WTC11 (cell line): ENCODE results near the gene DCAF11. TPM values are rescaled to one million over a fixed set of nuclear protein-coding genes. Genes with fewer than 3 reads are reported as not detected.

Experiments
- ATAC-seq: fragments of 200-7000 bp; cut with Tn5 transposase; 2 replicates; pipeline ENCODE4 v1.10.0; 2021; ENCODE audit warnings: mild to moderate bottlenecking, moderate library complexity
- CTCF ChIA-PET: fragments of 300-600 bp; sonication (Branson Sonifier 250); formaldehyde crosslinking; loops from one replicate; lab custom pipeline; 2021; ENCODE audit warnings: antibody characterized with exemption; lab: Charles Lee
- POLR2A ChIA-PET: fragments of 350-600 bp; sonication (Branson Sonifier 250); formaldehyde crosslinking; loops from one replicate; lab custom pipeline; 2021; ENCODE audit warnings: antibody characterized with exemption; lab: Charles Lee
- DNase-seq: peaks from one replicate; pipeline ENCODE4 v3.0.0; 2021; ENCODE audit warnings: low spot score
- H3K27ac Mint-ChIP-seq: 2 replicates; pipeline ENCODE4 v1.8.0; 2021; ENCODE audit warnings: mixed read lengths
- H3K27me3 Mint-ChIP-seq: 2 replicates; pipeline ENCODE4 v1.8.0; 2021; ENCODE audit warnings: low read depth, mild to moderate bottlenecking, moderate library complexity, mixed read lengths
- H3K36me3 Mint-ChIP-seq: 2 replicates; pipeline ENCODE4 v1.8.0; 2021; ENCODE audit warnings: mixed read lengths
- H3K4me1 Mint-ChIP-seq: 2 replicates; pipeline ENCODE4 v1.8.0; 2022; ENCODE audit warnings: mixed read lengths
- H3K4me3 Mint-ChIP-seq: 2 replicates; pipeline ENCODE4 v1.8.0; 2021; ENCODE audit warnings: mild to moderate bottlenecking, moderate library complexity, mixed read lengths
- H3K9me3 Mint-ChIP-seq: 2 replicates; pipeline ENCODE4 v1.8.0; 2021; ENCODE audit warnings: mixed read lengths
- ATF1 ChIP-seq: sonication (generic); formaldehyde crosslinking; IDR thresholded peaks from 2 replicates; pipeline ENCODE4 v1.8.1; 2023; ENCODE audit warnings: mild to moderate bottlenecking, moderate library complexity, missing genetic modification reagents
- E2F4 ChIP-seq: sonication (generic); formaldehyde crosslinking; IDR thresholded peaks from 2 replicates; pipeline ENCODE4 v1.8.1; 2022; ENCODE audit warnings: low read depth, mild to moderate bottlenecking, moderate library complexity, missing genetic modification reagents, borderline replicate concordance
- E2F5 ChIP-seq: sonication (generic); formaldehyde crosslinking; IDR thresholded peaks from 2 replicates; pipeline ENCODE4 v1.8.1; 2022; ENCODE audit warnings: mild to moderate bottlenecking, moderate library complexity, missing genetic modification reagents
- GABPB1 ChIP-seq: sonication (generic); formaldehyde crosslinking; IDR thresholded peaks from 2 replicates; pipeline ENCODE4 v1.8.1; 2023; ENCODE audit warnings: mild to moderate bottlenecking, missing genetic modification reagents
- GTF2I ChIP-seq: fragments of 250-450 bp; sonication (Bioruptor Pico); conservative IDR thresholded peaks from 2 replicates; pipeline ENCODE4 v1.4.0; 2021; ENCODE audit warnings: mild to moderate bottlenecking
- NR2C2 ChIP-seq: sonication (generic); formaldehyde crosslinking; IDR thresholded peaks from 2 replicates; pipeline ENCODE4 v1.8.0; 2022; ENCODE audit warnings: mild to moderate bottlenecking, missing genetic modification reagents
- SOX15 ChIP-seq: fragments of 250-450 bp; sonication (Bioruptor Pico); IDR thresholded peaks from 2 replicates; pipeline ENCODE4 v1.9.0; 2021; ENCODE audit warnings: mild to moderate bottlenecking
- TEAD4 ChIP-seq: sonication (generic); formaldehyde crosslinking; IDR thresholded peaks from 2 replicates; pipeline ENCODE4 v1.8.0; 2022; ENCODE audit warnings: mild to moderate bottlenecking, missing genetic modification reagents
- ZNF219 ChIP-seq: sonication (generic); formaldehyde crosslinking; IDR thresholded peaks from 2 replicates; pipeline ENCODE4 v1.8.0; 2023; ENCODE audit warnings: missing genetic modification reagents, mild to moderate bottlenecking, borderline replicate concordance
- ZNF232 ChIP-seq: sonication (generic); formaldehyde crosslinking; IDR thresholded peaks from 2 replicates; pipeline ENCODE4 v1.8.0; 2022; ENCODE audit warnings: mild to moderate bottlenecking, missing genetic modification reagents
- ZNF263 ChIP-seq: sonication (generic); formaldehyde crosslinking; IDR thresholded peaks from 2 replicates; pipeline ENCODE4 v1.8.1; 2022; ENCODE audit warnings: low read depth, mild to moderate bottlenecking, moderate library complexity, missing genetic modification reagents
- ZNF281 ChIP-seq: sonication (generic); formaldehyde crosslinking; IDR thresholded peaks from 2 replicates; pipeline ENCODE4 v1.8.0; 2023; ENCODE audit warnings: mild to moderate bottlenecking, missing genetic modification reagents
- ZNF423 ChIP-seq: fragments of 250-450 bp; sonication (Bioruptor Pico); IDR thresholded peaks from 2 replicates; pipeline ENCODE4 v2.1.2; 2022; ENCODE audit warnings: mild to moderate bottlenecking, moderate library complexity
- ZNF671 ChIP-seq: fragments of 250-450 bp; sonication (Bioruptor Pico); IDR thresholded peaks from 2 replicates; pipeline ENCODE4 v1.8.0; 2021; ENCODE audit warnings: mild to moderate bottlenecking
- total RNA-seq: library from RNA; stranded (reverse); gene quantifications from 3 replicates; pipeline ENCODE4 v1.2.3, GENCODE V29; 2021
- TF ChIP-seq, protein P1 (sequence below): sonication (generic); formaldehyde crosslinking; IDR thresholded peaks from 2 replicates; pipeline ENCODE4 v1.8.0; 2022; ENCODE audit warnings: mild to moderate bottlenecking, missing genetic modification reagents
- TF ChIP-seq, protein P2 (sequence below): sonication (generic); formaldehyde crosslinking; IDR thresholded peaks from 2 replicates; pipeline ENCODE4 v1.8.1; 2022; ENCODE audit warnings: mild to moderate bottlenecking, missing genetic modification reagents, moderate library complexity, borderline replicate concordance
- TF ChIP-seq, protein P3 (sequence below): fragments of 250-450 bp; sonication (Bioruptor Pico); IDR thresholded peaks from 2 replicates; pipeline ENCODE4 v1.8.0; 2021; ENCODE audit warnings: mild to moderate bottlenecking
- TF ChIP-seq, protein P4 (sequence below): sonication (generic); formaldehyde crosslinking; IDR thresholded peaks from 2 replicates; pipeline ENCODE4 v1.8.0; 2022; ENCODE audit warnings: mild to moderate bottlenecking, missing genetic modification reagents
- TF ChIP-seq, protein P5 (sequence below): sonication (generic); formaldehyde crosslinking; IDR thresholded peaks from 2 replicates; pipeline ENCODE4 v1.8.1; 2023; ENCODE audit warnings: mild to moderate bottlenecking, missing genetic modification reagents

Gene DCAF11
- total RNA-seq, 1 experiment from 2014 or later: 73.6 TPM

- H3K9me3 Mint-ChIP-seq: no peaks in the 10 kb centered on the region
- no peak for ATAC-seq
- CTCF ChIA-PET: interaction anchor here (1.2 to 2.7 kb wide), 3 partner anchors 24 to 76 kb away, joined by 3 to 17 read pairs (median 7); partner anchors contain the start of gene IRF9
- POLR2A ChIA-PET: interaction anchor here (0.6 kb wide), 1 partner anchor 9 kb away, joined by 3 read pairs; the partner anchor contains the start of gene PCK2
- no peaks in the 10 kb centered on the region for H3K36me3 Mint-ChIP-seq
- no peak for DNase-seq
- no peak for TF ChIP-seq ZNF263
- TF ChIP-seq, protein P1, sequence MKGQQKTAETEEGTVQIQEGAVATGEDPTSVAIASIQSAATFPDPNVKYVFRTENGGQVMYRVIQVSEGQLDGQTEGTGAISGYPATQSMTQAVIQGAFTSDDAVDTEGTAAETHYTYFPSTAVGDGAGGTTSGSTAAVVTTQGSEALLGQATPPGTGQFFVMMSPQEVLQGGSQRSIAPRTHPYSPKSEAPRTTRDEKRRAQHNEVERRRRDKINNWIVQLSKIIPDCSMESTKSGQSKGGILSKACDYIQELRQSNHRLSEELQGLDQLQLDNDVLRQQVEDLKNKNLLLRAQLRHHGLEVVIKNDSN (CRISPR knock-in tag): no peak
- TF ChIP-seq, protein P2, sequence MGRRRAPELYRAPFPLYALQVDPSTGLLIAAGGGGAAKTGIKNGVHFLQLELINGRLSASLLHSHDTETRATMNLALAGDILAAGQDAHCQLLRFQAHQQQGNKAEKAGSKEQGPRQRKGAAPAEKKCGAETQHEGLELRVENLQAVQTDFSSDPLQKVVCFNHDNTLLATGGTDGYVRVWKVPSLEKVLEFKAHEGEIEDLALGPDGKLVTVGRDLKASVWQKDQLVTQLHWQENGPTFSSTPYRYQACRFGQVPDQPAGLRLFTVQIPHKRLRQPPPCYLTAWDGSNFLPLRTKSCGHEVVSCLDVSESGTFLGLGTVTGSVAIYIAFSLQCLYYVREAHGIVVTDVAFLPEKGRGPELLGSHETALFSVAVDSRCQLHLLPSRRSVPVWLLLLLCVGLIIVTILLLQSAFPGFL (CRISPR knock-in tag): no peak
- TF ChIP-seq TEAD4 (CRISPR knock-in tag): no peak
- no peak for TF ChIP-seq NR2C2
- TF ChIP-seq, protein P3, sequence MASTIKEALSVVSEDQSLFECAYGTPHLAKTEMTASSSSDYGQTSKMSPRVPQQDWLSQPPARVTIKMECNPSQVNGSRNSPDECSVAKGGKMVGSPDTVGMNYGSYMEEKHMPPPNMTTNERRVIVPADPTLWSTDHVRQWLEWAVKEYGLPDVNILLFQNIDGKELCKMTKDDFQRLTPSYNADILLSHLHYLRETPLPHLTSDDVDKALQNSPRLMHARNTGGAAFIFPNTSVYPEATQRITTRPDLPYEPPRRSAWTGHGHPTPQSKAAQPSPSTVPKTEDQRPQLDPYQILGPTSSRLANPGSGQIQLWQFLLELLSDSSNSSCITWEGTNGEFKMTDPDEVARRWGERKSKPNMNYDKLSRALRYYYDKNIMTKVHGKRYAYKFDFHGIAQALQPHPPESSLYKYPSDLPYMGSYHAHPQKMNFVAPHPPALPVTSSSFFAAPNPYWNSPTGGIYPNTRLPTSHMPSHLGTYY (CRISPR knock-in tag): no peak
- TF ChIP-seq ZNF423 (CRISPR knock-in tag): no peak
- TF ChIP-seq, protein P4, sequence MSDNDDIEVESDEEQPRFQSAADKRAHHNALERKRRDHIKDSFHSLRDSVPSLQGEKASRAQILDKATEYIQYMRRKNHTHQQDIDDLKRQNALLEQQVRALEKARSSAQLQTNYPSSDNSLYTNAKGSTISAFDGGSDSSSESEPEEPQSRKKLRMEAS: no peak
- TF ChIP-seq GTF2I (CRISPR knock-in tag): no peak
- no peak for TF ChIP-seq ATF1
- TF ChIP-seq, protein P5, sequence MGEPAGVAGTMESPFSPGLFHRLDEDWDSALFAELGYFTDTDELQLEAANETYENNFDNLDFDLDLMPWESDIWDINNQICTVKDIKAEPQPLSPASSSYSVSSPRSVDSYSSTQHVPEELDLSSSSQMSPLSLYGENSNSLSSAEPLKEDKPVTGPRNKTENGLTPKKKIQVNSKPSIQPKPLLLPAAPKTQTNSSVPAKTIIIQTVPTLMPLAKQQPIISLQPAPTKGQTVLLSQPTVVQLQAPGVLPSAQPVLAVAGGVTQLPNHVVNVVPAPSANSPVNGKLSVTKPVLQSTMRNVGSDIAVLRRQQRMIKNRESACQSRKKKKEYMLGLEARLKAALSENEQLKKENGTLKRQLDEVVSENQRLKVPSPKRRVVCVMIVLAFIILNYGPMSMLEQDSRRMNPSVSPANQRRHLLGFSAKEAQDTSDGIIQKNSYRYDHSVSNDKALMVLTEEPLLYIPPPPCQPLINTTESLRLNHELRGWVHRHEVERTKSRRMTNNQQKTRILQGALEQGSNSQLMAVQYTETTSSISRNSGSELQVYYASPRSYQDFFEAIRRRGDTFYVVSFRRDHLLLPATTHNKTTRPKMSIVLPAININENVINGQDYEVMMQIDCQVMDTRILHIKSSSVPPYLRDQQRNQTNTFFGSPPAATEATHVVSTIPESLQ: no peak
- TF ChIP-seq E2F4 (CRISPR knock-in tag): no peak
- no peak for TF ChIP-seq SOX15
- no peak for TF ChIP-seq ZNF219 (CRISPR knock-in tag)
- TF ChIP-seq E2F5: no peak
- TF ChIP-seq ZNF281 (CRISPR knock-in tag): no peak
- TF ChIP-seq ZNF671 (CRISPR knock-in tag): no peak
- no peak for TF ChIP-seq ZNF232
- TF ChIP-seq GABPB1 (CRISPR knock-in tag): no peak
- peaks cover 19% of the 10 kb centered on the region for H3K4me1 Mint-ChIP-seq
- no peak overlapping the region for H3K4me3 Mint-ChIP-seq
- no peak overlapping the region for H3K27ac Mint-ChIP-seq
- peaks cover 25% of the 10 kb centered on the region for H3K27me3 Mint-ChIP-seq
Observed at GRCh38 chr14:24085215-24085614, 29.4 kb upstream of the DCAF11 start.
